Heart left ventricle (tissue), 16 donors: ENCODE data around the gene MPP3. TPM values are rescaled to one million over a fixed set of nuclear protein-coding genes. Genes with fewer than 3 reads are reported as not detected.
"Not testable (repeated sequence)": the region's sequence is repeated elsewhere in the genome, so short reads cannot be mapped to it uniquely, and the experiment has no call there.

ENCODE experiments used
- ATAC-seq, 4 donors: fragments of 200-7000 bp; cut with Tn5 transposase; one replicate each; pipeline ENCODE4 v1.9.1; 2020 to 2022; ENCODE audit warnings: moderate library complexity in 4 of 4, mild to moderate bottlenecking in 3 of 4, moderate number of reproducible peaks in 1 of 4
- DNase-seq, 5 donors: peaks; one replicate each; pipeline ENCODE4 v3.0.0-alpha.2; 2020
- H3K27ac ChIP-seq, 12 donors: fragments of 200-600 bp; sonication (generic) in 4 of 12; one replicate each; pipeline versions ENCODE4 v1.5.0 to v1.8.0; 2016 to 2022; ENCODE audit warnings: mild to moderate bottlenecking in 2 of 12
- H3K27me3 ChIP-seq, 9 donors: fragments of 200-600 bp; sonication (generic) in 2 of 9; one replicate each; pipeline versions ENCODE4 v1.5.1 to v1.8.0; 2016 to 2022; ENCODE audit warnings: mild to moderate bottlenecking in 3 of 9
- H3K36me3 ChIP-seq, 9 donors: fragments of 200-600 bp; sonication (generic) in 2 of 9; one replicate each; pipeline versions ENCODE4 v1.5.0 to v1.8.0; 2018 to 2022; ENCODE audit warnings: mild to moderate bottlenecking in 2 of 9
- H3K4me1 ChIP-seq, 12 donors: fragments of 200-600 bp; sonication (generic) in 4 of 12; one replicate each; pipeline versions ENCODE4 v1.5.0 to v1.8.0; 2016 to 2022; ENCODE audit warnings: mild to moderate bottlenecking in 3 of 12
- H3K4me3 ChIP-seq, 12 donors: fragments of 200-600 bp; sonication (generic) in 4 of 12; one replicate each; pipeline versions ENCODE4 v1.5.0 to v1.8.0; 2017 to 2022; ENCODE audit warnings: mild to moderate bottlenecking in 9 of 12, moderate library complexity in 4 of 12
- H3K9me3 ChIP-seq, 12 donors: fragments of 200-600 bp; sonication (generic) in 4 of 12; one replicate each; pipeline versions ENCODE4 v1.5.0 to v1.8.0; 2016 to 2022; ENCODE audit warnings: mild to moderate bottlenecking in 1 of 12
- POLR2A ChIP-seq, 2 donors: fragments of 450-650 bp; IDR thresholded peaks; one replicate each; pipeline ENCODE4 v1.6.1; 2017; ENCODE audit warnings: antibody characterized with exemption in 2 of 2, mild to moderate bottlenecking in 2 of 2, moderate library complexity in 2 of 2
- WGBS, 4 donors: extraction: QIAGEN DNeasy Blood & Tissue Kit in 2 of 4; methylation state at CpG; one replicate each; pipeline versions ENCODE4 v1.1.5 to v1.1.7; 2013 to 2018; 5-methylcytosine and 5-hydroxymethylcytosine counted together
- intact Hi-C, 10 donors: fragments of 100-400 bp; cut with DNase I; formaldehyde crosslinking; loops; one replicate each; pipeline versions ENCODE4 v1.11.1 to v1.14.2; 2022
- polyA plus RNA-seq, 2 donors: library from polyadenylated mRNA; stranded (reverse); fragments of 200-250 nt; gene quantifications; one replicate each; pipeline ENCODE4 v1.2.3, GENCODE V29; 2013
- total RNA-seq, 9 donors: library from RNA; depleted of rRNA in 2 of 9; stranded (reverse); fragments of >200 nt in 2 of 9; fragmentation: NEBNext Ultra II Directional in 3 of 9; extraction: Animal tissue kit (Norgen Biotek cat#: 25700) in 3 of 9; gene quantifications; one replicate each; pipeline versions ENCODE4 v1.1.0 to v1.2.4, GENCODE V29; 2016 to 2023
- TF ChIP-seq, protein P1 (sequence below), 12 donors: fragments of 200-600 bp; sonication (generic) in 4 of 12; IDR thresholded peaks; one replicate each; pipeline versions ENCODE4 v1.5.0 to v1.8.0; 2018 to 2022; ENCODE audit warnings: antibody characterized with exemption in 12 of 12, mild to moderate bottlenecking in 5 of 12
- donor health status: ischemic (EF 13 %, LVEDD 7.1; RV severe dilation, severe dysfunction).
- donor health status: healthy with polysubstance abuse.
- donor health status: DM: no; HTN: yes; CAD: no.
- donor health status: DM: no; HTN: no; CAD: no.
- donor health status: ischemic (EF 25% LVEDD 6.9; RV normal size, moderate dysfunction).
- donor health status: ischemic (EF 25% LVEDD 5.7; RV mildly dilated, moderate dysfunction).
- donor health status: healthy.
- donor health status: DM: yes; HTN: yes; CAD: no.
- donor health status: ischemic (EF 35%, LVEDD 5.7; RV mildly dilated, moderate dysfunction).
- donor health status: nonischemic (EF 11% LVEDD 7.7; RV severe dilation, severe dysfunction).
- donor health status: DM: yes; HTN: yes; CAD: no.
- donor health status: PGD.
- donor health status: ischemic (EF 29% LVEDD 5.4; RV normal size, mild dysfunction).
- donor health status: nonischemic (EF 23%, LVEDD 6.1; RV moderate dilation, normal function).

MPP3 gene
- total and polyA plus RNA-seq, 11 donors: 13.8 to 70.2 (median 27.5) TPM

DNA sequence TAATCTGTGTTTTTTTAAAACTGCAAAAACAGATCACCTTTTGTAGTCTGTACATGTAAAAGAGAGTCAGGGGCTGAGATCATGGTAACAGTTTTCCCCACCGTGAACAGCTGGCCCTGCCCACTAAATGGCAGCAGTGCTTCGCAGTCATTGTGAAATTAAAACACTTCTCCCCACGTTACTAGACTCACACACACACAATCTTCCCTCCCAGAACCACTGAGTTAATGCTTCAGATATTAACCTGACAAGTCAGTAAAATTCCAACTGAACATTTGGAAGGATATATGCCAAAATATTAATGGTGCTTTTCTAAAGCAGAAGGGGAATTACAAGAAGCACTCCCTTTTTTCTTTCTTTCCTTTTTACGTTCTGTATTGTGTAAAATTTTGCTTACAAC, 12.8 kb upstream of the MPP3 start:
- Histone ChIP-seq H3K36me3 (no peaks in the 10 kb centered on the region), H3K9me3 (no peaks in the 10 kb centered on the region), H3K4me3 (no peak overlapping the region), H3K27ac (peak overlapping the region in 10 of 12 donors; percentile 4 to 81 (median 53)), H3K4me1 (peaks cover 0 to 23% (median 11%) of the 10 kb centered on the region in 12 donors), H3K27me3 (no peaks in the 10 kb centered on the region)
- ATAC-seq (no peak), DNase-seq (no peak)
- intact Hi-C loops: loop anchor here in 8 of 10 donors (2.0 to 10.0 kb wide), 6 partner anchors 63 to 151 kb away; partner anchors contain the start of genes DUSP3 (in 3 of the 8) and CFAP97D1 (in 2 of the 8)
- no peak for TF ChIP-seq POLR2A (IDR thresholded peaks at IDR 0.05)
- TF ChIP-seq, protein P1, sequence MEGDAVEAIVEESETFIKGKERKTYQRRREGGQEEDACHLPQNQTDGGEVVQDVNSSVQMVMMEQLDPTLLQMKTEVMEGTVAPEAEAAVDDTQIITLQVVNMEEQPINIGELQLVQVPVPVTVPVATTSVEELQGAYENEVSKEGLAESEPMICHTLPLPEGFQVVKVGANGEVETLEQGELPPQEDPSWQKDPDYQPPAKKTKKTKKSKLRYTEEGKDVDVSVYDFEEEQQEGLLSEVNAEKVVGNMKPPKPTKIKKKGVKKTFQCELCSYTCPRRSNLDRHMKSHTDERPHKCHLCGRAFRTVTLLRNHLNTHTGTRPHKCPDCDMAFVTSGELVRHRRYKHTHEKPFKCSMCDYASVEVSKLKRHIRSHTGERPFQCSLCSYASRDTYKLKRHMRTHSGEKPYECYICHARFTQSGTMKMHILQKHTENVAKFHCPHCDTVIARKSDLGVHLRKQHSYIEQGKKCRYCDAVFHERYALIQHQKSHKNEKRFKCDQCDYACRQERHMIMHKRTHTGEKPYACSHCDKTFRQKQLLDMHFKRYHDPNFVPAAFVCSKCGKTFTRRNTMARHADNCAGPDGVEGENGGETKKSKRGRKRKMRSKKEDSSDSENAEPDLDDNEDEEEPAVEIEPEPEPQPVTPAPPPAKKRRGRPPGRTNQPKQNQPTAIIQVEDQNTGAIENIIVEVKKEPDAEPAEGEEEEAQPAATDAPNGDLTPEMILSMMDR (IDR thresholded peaks at IDR 0.05): no peak
- 59 to 71% (median 65%) methylated on average over 4 of the region's 4 CpGs for WGBS, 4 donors

- no peaks in the 10 kb centered on the region for H3K27me3 ChIP-seq
- H3K9me3 ChIP-seq: no peaks in the 10 kb centered on the region
- peaks cover 0 to 30% (median 14%) of the 10 kb centered on the region in 12 donors for H3K4me1 ChIP-seq
- no peak overlapping the region for H3K27ac ChIP-seq
- ATAC-seq (no peak), DNase-seq (peak in 1 of 5 donors; percentile 7)
- no peaks in the 10 kb centered on the region for H3K36me3 ChIP-seq
- intact Hi-C loops: loop anchor here in 6 of 10 donors (5.0 to 10.0 kb wide), 2 partner anchors 62 to 149 kb away; partner anchors contain the start of gene CFAP97D1 (in 1 of the 6)
- WGBS, 4 donors: 92 to 98% (median 94%) methylated on average over 5 of the region's 5 CpGs
- no peak overlapping the region for H3K4me3 ChIP-seq
- TF ChIP-seq, protein P1 (IDR thresholded peaks at IDR 0.05): no peak
- no peak for TF ChIP-seq POLR2A (IDR thresholded peaks at IDR 0.05)
Observed at GRCh38 chr17:43844241-43844640, 11.3 kb upstream of the MPP3 start.

DNA sequence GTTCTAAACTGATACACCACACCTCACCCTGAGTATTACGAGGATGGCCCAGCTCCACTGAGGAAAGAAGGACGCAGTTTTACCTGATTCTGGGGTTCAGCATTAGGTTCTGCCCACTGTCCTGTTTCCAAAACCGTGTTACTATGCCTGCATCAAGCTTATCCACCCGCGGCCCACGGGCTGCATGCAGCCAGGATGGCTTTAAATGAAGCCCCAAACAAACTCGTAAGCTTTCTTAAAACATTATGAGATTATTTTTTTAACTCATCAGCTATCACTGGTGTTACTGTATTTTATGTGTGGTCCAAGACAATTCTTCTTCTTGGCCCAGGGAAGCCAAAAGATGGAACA, 10.0 kb upstream of the MPP3 start:
- Histone ChIP-seq H3K27ac (no peak overlapping the region), H3K4me3 (no peak overlapping the region), H3K27me3 (no peaks in the 10 kb centered on the region), H3K36me3 (no peaks in the 10 kb centered on the region), H3K9me3 (no peaks in the 10 kb centered on the region), H3K4me1 (peaks cover 0 to 30% (median 14%) of the 10 kb centered on the region in 12 donors)
- peak in 1 of 5 donors; percentile 11 for DNase-seq
- ATAC-seq: no peak
- 79 to 90% (median 84%) methylated on average over 7 of the region's 7 CpGs for WGBS, 4 donors
- intact Hi-C loops: loop anchor here in 6 of 10 donors (5.0 to 10.0 kb wide), 2 partner anchors 61 to 148 kb away; partner anchors contain the start of gene CFAP97D1 (in 1 of the 6)
- no peak for TF ChIP-seq POLR2A (IDR thresholded peaks at IDR 0.05)
- TF ChIP-seq, protein P1 (IDR thresholded peaks at IDR 0.05): no peak

DNA sequence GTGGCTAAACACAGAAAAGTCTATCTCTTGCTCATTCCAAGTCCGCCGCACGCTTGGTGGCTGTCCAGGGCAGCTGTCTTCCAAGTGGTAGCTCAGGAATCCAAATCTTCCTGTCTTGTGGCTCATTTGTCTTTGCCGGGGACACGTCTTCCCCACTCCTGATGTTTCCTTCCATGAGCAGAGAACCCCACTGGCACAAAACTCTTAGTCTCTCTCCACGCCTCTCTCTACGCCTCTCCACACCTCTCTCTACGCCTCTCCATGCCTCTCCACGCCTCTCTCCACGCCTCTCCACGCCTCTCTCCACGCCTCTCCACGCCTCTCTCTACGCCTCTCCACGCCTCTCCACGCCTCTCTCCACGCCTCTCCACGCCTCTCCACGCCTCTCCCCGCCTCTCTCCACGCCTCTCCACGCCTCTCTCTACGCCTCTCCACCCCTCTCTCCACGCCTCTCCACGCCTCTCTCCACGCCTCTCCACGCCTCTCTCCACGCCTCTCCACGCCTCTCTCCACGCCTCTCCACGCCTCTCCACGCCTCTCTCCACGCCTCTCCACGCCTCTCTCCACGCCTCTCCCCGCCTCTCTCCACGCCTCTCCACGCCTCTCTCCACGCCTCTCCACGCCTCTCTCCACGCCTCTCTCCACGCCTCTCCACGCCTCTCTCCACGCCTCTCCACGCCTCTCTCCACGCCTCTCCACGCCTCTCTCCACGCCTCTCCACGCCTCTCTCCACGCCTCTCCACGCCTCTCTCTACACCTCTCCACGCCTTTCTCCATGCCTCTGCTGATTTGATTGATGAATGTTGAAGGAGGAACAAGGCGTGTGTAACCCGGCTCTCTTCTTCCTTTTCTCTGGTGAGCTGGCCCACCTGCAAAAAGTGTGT, 9.4 kb upstream of the MPP3 start:
- H3K36me3 ChIP-seq, H3K9me3 ChIP-seq, H3K27ac ChIP-seq, H3K27me3 ChIP-seq, ATAC-seq, H3K4me3 ChIP-seq: not testable (repeated sequence)
- WGBS, 4 donors: 88 to 95% (median 94%) methylated on average over 46 to 54 of the region's 54 CpGs
- peak in 1 of 5 donors; percentile 54 for DNase-seq
- peaks cover 0 to 30% (median 14%) of the 10 kb centered on the region in 12 donors for H3K4me1 ChIP-seq
- intact Hi-C loops: loop anchor here in 6 of 10 donors (5.0 to 10.0 kb wide), 2 partner anchors 60 to 148 kb away; partner anchors contain the start of gene CFAP97D1 (in 1 of the 6)
